ENCODE results near the gene CREG1.

- no peak for TF ChIP-seq CTCF (IDR thresholded peaks at IDR 0.05; ENCODE audit: poor library complexity, severe bottlenecking)
- no peak for TF ChIP-seq EP300 (conservative IDR thresholded peaks at IDR 0.05; ENCODE audit: poor library complexity, severe bottlenecking)
- no peak for TF ChIP-seq TAF1 (IDR thresholded peaks at IDR 0.05; ENCODE audit: low read depth)
- TF ChIP-seq POLR2AphosphoS5 (IDR thresholded peaks at IDR 0.05), result no peak
- no peak for TF ChIP-seq REST (IDR thresholded peaks at IDR 0.05; ENCODE audit: borderline replicate concordance)
These were observed 60.2 kb downstream of the CREG1 start for GRCh38 chr1:167493372-167493771.
